Measurements from ENCODE around the gene PTPRG.

- TF ChIP-seq CTCF (IDR thresholded peaks at IDR 0.05; ENCODE audit: low read depth, low read length) (no peak), EZH2phosphoT487 (IDR thresholded peaks at IDR 0.05; ENCODE audit: low read depth) (no peak)
Observed at GRCh38 chr3:61956236-61956635, 394.9 kb downstream of the PTPRG start.

Measured in OCI-LY3 (cell line).